Transverse colon (tissue), 4 donors: ENCODE measurements around the gene STAM. TPM values are rescaled to one million over a fixed set of nuclear protein-coding genes. Genes with fewer than 3 reads are reported as not detected.

Experiments
- DNase-seq: peaks from one replicate; pipeline ENCODE4 v3.0.0-alpha.2; 2019
- H3K27ac ChIP-seq, 4 donors: fragments of 200-600 bp; sonication (generic); 2 replicates each; pipeline ENCODE4 v1.5.1; 2016 to 2018; ENCODE audit warnings: inconsistent platforms in 4 of 4
- H3K27me3 ChIP-seq: fragments of 200-600 bp; sonication (generic); 2 replicates; pipeline ENCODE4 v1.5.1; 2017; ENCODE audit warnings: inconsistent platforms
- H3K36me3 ChIP-seq, 4 donors: fragments of 200-600 bp; sonication (generic); 2 replicates each; pipeline ENCODE4 v1.5.1; 2017 to 2019; ENCODE audit warnings: inconsistent platforms in 4 of 4
- H3K4me1 ChIP-seq, 4 donors: fragments of 200-600 bp; sonication (generic); 2 replicates each; pipeline ENCODE4 v1.5.1; 2017 to 2020; ENCODE audit warnings: inconsistent platforms in 4 of 4
- H3K4me3 ChIP-seq, 4 donors: fragments of 200-600 bp; sonication (generic); 1 replicate in 1 of 4; 2 replicates in 3 of 4; pipeline versions ENCODE4 v1.5.1 to v1.6.1; 2017 to 2019; ENCODE audit warnings: inconsistent platforms in 4 of 4
- H3K9me3 ChIP-seq, 2 donors: fragments of 200-600 bp; sonication (generic); 2 replicates each; pipeline ENCODE4 v1.5.1; 2017 to 2019; ENCODE audit warnings: inconsistent platforms in 2 of 2
- CTCF ChIP-seq, 5 experiments: fragments of 200-600 bp in 3 of 5; fragments of 450-650 bp in 2 of 5; sonication (generic) in 3 of 5; IDR thresholded peaks; 1 replicate in 2 of 5; 2 replicates in 3 of 5; pipeline ENCODE4 v1.5.1; 2016 to 2017; ENCODE audit warnings: antibody characterized with exemption in 5 of 5, inconsistent platforms in 3 of 5, mild to moderate bottlenecking in 2 of 5, moderate library complexity in 1 of 5
- EP300 ChIP-seq: sonication (generic); formaldehyde crosslinking; IDR thresholded peaks from one replicate; pipeline ENCODE4 v1.6.1; 2017; ENCODE audit warnings: antibody characterized with exemption, low read depth
- POLR2A ChIP-seq: fragments of 450-650 bp; IDR thresholded peaks from one replicate; pipeline ENCODE4 v1.6.1; 2016; ENCODE audit warnings: antibody characterized with exemption, mild to moderate bottlenecking, moderate library complexity
- POLR2AphosphoS5 ChIP-seq, 3 donors: sonication (generic); formaldehyde crosslinking; IDR thresholded peaks; one replicate each; pipeline ENCODE4 v1.6.1; 2016; ENCODE audit warnings: antibody characterized with exemption in 3 of 3
- WGBS, 2 donors: methylation state at CpG; one replicate each; pipeline ENCODE4 v1.1.5; 2018; ENCODE audit warnings: low coverage in 1 of 2; 5-methylcytosine and 5-hydroxymethylcytosine counted together
- in situ Hi-C, 4 donors: fragments of 200-750 bp; cut with MboI; loops; one replicate each; pipeline versions ENCODE4 v1.15.0 to v1.15.1; 2017; ENCODE audit warnings: low sequenced_read_pairs in 3 of 4, low pct_ligation_motif_present in 1 of 4, low pct_unique_long_range_greater_than_20kb in 1 of 4
- intact Hi-C: fragments of 100-400 bp; cut with DNase I; formaldehyde crosslinking; loops from one replicate; pipeline ENCODE4 v1.15.1; 2023; ENCODE audit warnings: low total_unique reads
- total RNA-seq, 4 donors: library from RNA; depleted of rRNA; stranded (reverse); fragments of >200 nt; gene quantifications; one replicate each; pipeline ENCODE4 v1.1.0, GENCODE V29; 2016

Gene STAM
- total RNA-seq, 4 donors from 2014 or later = 1.9 to 18.4 (median 9.3) TPM

- H3K27me3 ChIP-seq = no peaks in the 10 kb centered on the region
- 20 to 51% methylated on average over 1 to 6 of the region's 6 CpGs for WGBS, 2 donors
- TF ChIP-seq POLR2AphosphoS5 (IDR thresholded peaks at IDR 0.05) (no peak), EP300 (no peak), CTCF (IDR thresholded peaks at IDR 0.05) (no peak), POLR2A (no peak)
- no peak overlapping the region for H3K4me3 ChIP-seq
- H3K9me3 ChIP-seq = no peaks in the 10 kb centered on the region
- peak overlapping the region in 2 of 4 donors; percentile 1 to 29 for H3K27ac ChIP-seq
- H3K36me3 ChIP-seq = no peaks in the 10 kb centered on the region
- intact Hi-C loops = no loop called here
- in situ Hi-C loops = loop anchor here (5.0 to 25.0 kb wide), 3 partner anchors 137 to 493 kb away; no protein-coding TSS in a partner anchor
- DNase-seq = no peak
- peaks cover 0 to 20% (median 9%) of the 10 kb centered on the region in 4 donors for H3K4me1 ChIP-seq
Measured at GRCh38 chr10:17744341-17744861, 100.5 kb downstream of the STAM start.

GRCh38 chr10:17747883-17748550 is 104.1 kb downstream of the STAM start:
- in situ Hi-C loops (loop anchor here in 3 of 4 donors (10.0 to 25.0 kb wide), 2 partner anchors 143 to 489 kb away; no protein-coding TSS in a partner anchor), intact Hi-C loops (no loop called here)
- DNase-seq = no peak
- Histone ChIP-seq H3K27ac (no peak overlapping the region), H3K4me3 (no peak overlapping the region), H3K36me3 (no peaks in the 10 kb centered on the region), H3K4me1 (peaks cover 0 to 23% (median 10%) of the 10 kb centered on the region in 4 donors), H3K9me3 (no peaks in the 10 kb centered on the region), H3K27me3 (no peaks in the 10 kb centered on the region)
- WGBS, 2 donors = 80 to 84% methylated on average over 10 of the region's 10 CpGs
- TF ChIP-seq POLR2AphosphoS5 (IDR thresholded peaks at IDR 0.05) (no peak), POLR2A (no peak), CTCF (IDR thresholded peaks at IDR 0.05) (no peak), EP300 (no peak)

DNA sequence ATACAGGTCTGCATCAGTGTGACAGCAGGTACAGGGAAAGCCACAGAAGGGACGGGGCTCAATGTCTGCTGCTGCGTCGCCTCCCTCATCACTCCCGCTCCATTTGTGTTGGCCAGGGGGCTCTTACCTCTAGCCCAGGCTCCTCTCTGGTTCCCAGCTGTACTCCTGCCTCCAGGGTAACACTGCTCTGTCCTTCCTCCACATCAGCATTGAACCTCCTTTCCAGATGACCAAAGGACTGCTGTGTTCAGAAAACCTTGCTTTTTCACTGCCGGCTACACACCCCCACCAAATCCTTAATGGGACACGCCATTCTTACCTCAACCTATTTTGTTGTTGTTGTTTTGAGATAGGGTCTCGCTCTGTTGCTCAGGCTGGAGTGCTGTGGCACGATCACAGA is 105.9 kb downstream of the STAM start:
- Histone ChIP-seq H3K27me3 (no peaks in the 10 kb centered on the region), H3K4me1 (peaks cover 0 to 20% (median 9%) of the 10 kb centered on the region in 4 donors), H3K4me3 (no peak overlapping the region), H3K36me3 (no peaks in the 10 kb centered on the region), H3K27ac (no peak overlapping the region), H3K9me3 (no peaks in the 10 kb centered on the region)
- intact Hi-C loops (no loop called here), in situ Hi-C loops (loop anchor here in 3 of 4 donors (10.0 to 25.0 kb wide), 2 partner anchors 145 to 487 kb away; no protein-coding TSS in a partner anchor)
- 90 to 98% methylated on average over 2 to 8 of the region's 8 CpGs for WGBS, 2 donors
- TF ChIP-seq POLR2A = no peak
- no peak for TF ChIP-seq POLR2AphosphoS5 (IDR thresholded peaks at IDR 0.05)
- TF ChIP-seq EP300 = no peak
- no peak for TF ChIP-seq CTCF (IDR thresholded peaks at IDR 0.05)
- no peak for DNase-seq

DNA sequence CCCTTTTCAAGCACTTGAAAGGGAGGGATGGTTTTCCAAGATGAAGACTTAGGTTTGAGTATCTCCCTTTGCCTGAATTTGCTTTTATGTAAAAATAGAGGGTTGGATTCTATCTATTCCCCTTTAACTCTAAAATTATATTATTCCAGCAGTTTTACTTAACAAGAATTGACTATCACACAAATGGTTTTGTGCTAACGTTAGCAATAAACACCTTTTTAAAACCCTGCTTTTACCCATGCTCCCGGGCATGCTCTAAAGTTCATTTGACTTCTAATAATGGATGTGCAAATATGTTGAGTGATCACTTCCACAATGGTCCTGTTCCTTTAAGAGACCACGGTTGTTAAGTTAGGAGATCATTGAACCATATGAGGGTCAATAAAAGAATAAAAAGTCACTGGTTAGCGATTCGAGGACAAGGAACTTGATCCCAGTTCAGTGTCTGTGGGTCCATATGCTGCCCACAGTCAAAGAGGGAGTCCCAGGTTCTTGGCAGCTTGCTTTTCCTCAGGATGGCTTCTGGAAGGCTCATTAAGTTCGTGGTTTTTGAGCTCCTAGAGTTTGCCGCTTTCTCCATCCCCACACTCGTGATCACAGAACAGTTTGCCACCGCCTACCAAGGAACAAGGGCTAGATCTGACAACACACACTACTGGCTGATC is 108.0 kb downstream of the STAM start, which contains the start of gene TMEM236:
TMEM236 (plus strand) TSS at position 421 of the 665 bp plus-strand sequence; CDS start at position 516, 95 bp downstream.
- in situ Hi-C loops = no loop called here
- Histone ChIP-seq H3K27ac (peak within 1 kb of the TSS; percentile 75 to 84 (median 80)), H3K9me3 (no peaks in the 10 kb centered on the region), H3K27me3 (no peaks in the 10 kb centered on the region), H3K4me1 (peaks cover 0 to 39% (median 18%) of the 10 kb centered on the region in 4 donors), H3K36me3 (no peaks in the 10 kb centered on the region), H3K4me3 (peak within 1 kb of the TSS; percentile 27 to 60 (median 47))
- intact Hi-C loops = no loop called here
- WGBS, 2 donors = 36 to 48% methylated on average over 8 to 9 of the region's 9 CpGs
- DNase-seq = peak; percentile 77
- TF ChIP-seq POLR2A = peak; percentile 88
- TF ChIP-seq POLR2AphosphoS5 (IDR thresholded peaks at IDR 0.05) = peak; percentile 70 to 97 (median 91)
- TF ChIP-seq CTCF (IDR thresholded peaks at IDR 0.05) = no peak
- TF ChIP-seq EP300 = no peak
